ENCODE measurements around the gene DIRAS1. TPM values are rescaled to one million over a fixed set of nuclear protein-coding genes. Genes with fewer than 3 reads are reported as not detected.

Gene DIRAS1
- total RNA-seq, 1 experiment from 2014 or later, result 7.8 TPM

GRCh38 chr19:2670217-2670616 is 51.0 kb downstream of the DIRAS1 start:
- Histone ChIP-seq H3K4ac (ENCODE audit: low read depth, low read length) (no peak overlapping the region), H3K79me1 (ENCODE audit: insufficient read depth, low read depth, low read length, poor library complexity, severe bottlenecking) (no peaks in the 10 kb centered on the region), H2BK12ac (ENCODE audit: insufficient read length, low read depth, low read length) (no peak overlapping the region), H3K9me3 (ENCODE audit: control insufficient read depth, low read depth, low read length) (no peaks in the 10 kb centered on the region), H3K56ac (ENCODE audit: insufficient read length, low read depth, low read length) (no peak overlapping the region), H2BK5ac (ENCODE audit: insufficient read length, low read length) (no peak overlapping the region), H4K20me1 (ENCODE audit: control insufficient read depth, insufficient read depth, insufficient read length) (no peaks in the 10 kb centered on the region), H3K27ac (ENCODE audit: insufficient read length, low read depth, low read length) (no peak overlapping the region), H2AFZ (ENCODE audit: low read length) (no peak overlapping the region), H3T11ph (ENCODE audit: low read length) (no peak overlapping the region), H3K27me3 (ENCODE audit: insufficient read depth, low read length) (no peaks in the 10 kb centered on the region), H4K8ac (replicated peaks; ENCODE audit: insufficient read length, low read depth, low read length) (no peak overlapping the region), H3K4me2 (ENCODE audit: insufficient read depth, insufficient read length, low read length) (no peak overlapping the region), H3K4me1 (ENCODE audit: insufficient read depth, low read length) (peaks cover 4% of the 10 kb centered on the region; the same call in 1 of the 2 replicates), H3K9ac (ENCODE audit: extremely low read depth, insufficient read length, low read length) (no peak overlapping the region), H2BK15ac (ENCODE audit: low read depth, low read length) (no peak overlapping the region), H3K14ac (ENCODE audit: insufficient read depth, low read length) (no peak overlapping the region; the same call in 1 of the 2 replicates), H2BK120ac (ENCODE audit: low read depth, low read length, poor library complexity, severe bottlenecking) (no peak overlapping the region), H3K18ac (ENCODE audit: insufficient read length, low read depth, low read length) (no peak overlapping the region), H3K23ac (ENCODE audit: insufficient read length, low read depth, low read length) (no peak overlapping the region), H3K23me2 (ENCODE audit: insufficient read length, low read depth, low read length, poor library complexity, severe bottlenecking) (no peaks in the 10 kb centered on the region), H3K79me2 (ENCODE audit: insufficient read depth, low read length) (no peaks in the 10 kb centered on the region), H2BK20ac (ENCODE audit: low read depth, low read length, poor library complexity, severe bottlenecking) (no peak overlapping the region), H4K91ac (ENCODE audit: insufficient read length, low read depth, low read length) (no peak overlapping the region), H2AK5ac (ENCODE audit: insufficient read length, low read length) (no peak overlapping the region), H4K5ac (ENCODE audit: insufficient read length, low read depth, low read length) (no peak overlapping the region)
- no peak for DNase-seq
- WGBS (ENCODE audit: extremely low coverage, insufficient read length, low lambda C conversion rate), result no CpG with 5 or more reads among the region's 16 CpGs
- H3K27ac Mint-ChIP-seq, result no peak overlapping the region
- H3K9me3 Mint-ChIP-seq, result no peaks in the 10 kb centered on the region
- no peak for TF ChIP-seq CTCF (conservative IDR thresholded peaks at IDR 0.05)
- peaks cover 8 to 14% of the 10 kb centered on the region in 2 experiments for H3K4me1 Mint-ChIP-seq
- H3K36me3 Mint-ChIP-seq (ENCODE audit: insufficient read depth in 1 of 3, low read depth in 3 of 3), result no peaks in the 10 kb centered on the region
- H3K4me3 Mint-ChIP-seq, result no peak overlapping the region
- H3K27me3 Mint-ChIP-seq (ENCODE audit: low read depth), result peaks cover 9% of the 10 kb centered on the region

Data from H9 (cell line).